Measurements from ENCODE around the gene MAP2. TPM values are rescaled to one million over a fixed set of nuclear protein-coding genes. Genes with fewer than 3 reads are reported as not detected.

Gene MAP2
- polyA plus RNA-seq, 1 donor (not counting 4 experiments of a cell fraction or from before 2014, with no cell fraction given), result 16.2 TPM

- Histone ChIP-seq H3K36me3 (ENCODE audit: control insufficient read depth in 2 of 2, extremely low read depth in 1 of 2, insufficient read depth in 2 of 2, low read length in 2 of 2) (no peaks in the 10 kb centered on the region), H3K27ac (ENCODE audit: control insufficient read depth, insufficient read depth, low read length) (no peak overlapping the region), H3K4me1 (ENCODE audit: control insufficient read depth, extremely low read depth, insufficient read depth, low read length) (peaks cover 42% of the 10 kb centered on the region), H3K27me3 (ENCODE audit: control insufficient read depth, extremely low read depth, insufficient read depth, low read length) (no peaks in the 10 kb centered on the region), H2AFZ (ENCODE audit: control insufficient read depth, low read length) (no peak overlapping the region), H3K9me1 (ENCODE audit: control insufficient read depth, extremely low read depth, insufficient read depth, low read length) (no peaks in the 10 kb centered on the region), H4K20me1 (ENCODE audit: control insufficient read depth, extremely low read depth, insufficient read depth, low read length) (no peaks in the 10 kb centered on the region), H3K9me3 (ENCODE audit: control insufficient read depth, low read depth, low read length) (no peaks in the 10 kb centered on the region), H3K4me2 (ENCODE audit: control insufficient read depth, extremely low read depth, insufficient read depth, low read depth, low read length) (no peak overlapping the region), H3K4me3 (ENCODE audit: control insufficient read depth in 2 of 3, extremely low read depth in 1 of 3, insufficient read depth in 2 of 3, low read depth in 1 of 3, low read length in 3 of 3) (no peak overlapping the region), H3K79me2 (ENCODE audit: control insufficient read depth, insufficient read depth, low read length) (no peaks in the 10 kb centered on the region), H3K9ac (ENCODE audit: control insufficient read depth, extremely low read depth, insufficient read depth, low read length) (no peak overlapping the region)
- TF ChIP-seq CTCF (optimal IDR thresholded peaks at IDR 0.05 in 1 of 3, IDR thresholded peaks at IDR 0.05 in 1 of 3, conservative IDR thresholded peaks at IDR 0.05 in 1 of 3; ENCODE audit: extremely low read depth in 1 of 3, insufficient read depth in 2 of 3, low read length in 3 of 3) (no peak), EZH2 (IDR thresholded peaks at IDR 0.05; ENCODE audit: low read length) (no peak)
- no peak for DNase-seq (ENCODE audit: low read depth, low spot score)
- dilution Hi-C loops (cut with MboI; ENCODE audit: extremely low pct_ligation_motif_present, low sequenced_read_pairs), result no loop called here
- FAIRE-seq, result peak; percentile 78
These were observed 47.2 kb downstream of the MAP2 start for GRCh38 chr2:209471037-209471436.

DNA sequence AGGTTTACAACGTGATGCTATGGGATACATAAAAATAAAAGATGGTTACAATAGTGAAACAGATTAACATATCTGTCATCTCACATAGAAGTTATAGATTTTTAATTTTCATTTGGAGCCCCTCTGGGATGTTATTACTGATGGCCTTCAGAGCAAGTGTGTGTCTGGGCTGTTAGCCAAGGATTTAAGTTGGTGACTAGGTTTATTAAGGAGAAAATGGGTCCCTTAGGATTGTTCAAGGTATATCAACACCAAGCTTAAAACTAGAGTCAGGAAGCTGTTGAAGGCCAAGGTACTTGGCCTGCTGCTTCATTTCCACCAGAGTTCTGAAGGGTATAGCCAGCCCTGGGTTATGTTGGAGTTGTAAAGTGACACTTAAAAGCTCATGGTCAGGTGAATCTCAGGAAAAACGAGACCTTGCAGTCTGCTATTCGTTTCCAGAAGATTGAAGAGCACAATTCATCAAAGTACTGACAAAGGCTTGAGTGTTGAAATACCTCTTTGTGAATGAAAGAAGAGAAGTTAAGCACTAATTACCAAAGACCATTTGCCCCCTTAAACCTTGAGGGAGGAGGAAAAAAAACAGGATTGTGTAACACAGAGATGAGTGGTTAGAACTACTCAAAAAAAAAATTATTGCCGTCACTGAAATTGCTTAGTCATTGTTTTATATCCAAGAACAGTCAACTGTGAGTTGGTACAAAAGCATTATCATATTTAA lies 48.4 kb downstream of the MAP2 start:
- no peaks in the 10 kb centered on the region for H3K79me2 ChIP-seq (ENCODE audit: control insufficient read depth, insufficient read depth, low read length)
- peak overlapping the region; percentile 61 for H3K27ac ChIP-seq (ENCODE audit: control insufficient read depth, insufficient read depth, low read length)
- no peak overlapping the region for H2AFZ ChIP-seq (ENCODE audit: control insufficient read depth, low read length)
- no peak overlapping the region for H3K9ac ChIP-seq (ENCODE audit: control insufficient read depth, extremely low read depth, insufficient read depth, low read length)
- peaks cover 42% of the 10 kb centered on the region for H3K4me1 ChIP-seq (ENCODE audit: control insufficient read depth, extremely low read depth, insufficient read depth, low read length)
- dilution Hi-C loops (cut with MboI; ENCODE audit: extremely low pct_ligation_motif_present, low sequenced_read_pairs), result no loop called here
- no peaks in the 10 kb centered on the region for H3K27me3 ChIP-seq (ENCODE audit: control insufficient read depth, extremely low read depth, insufficient read depth, low read length)
- H3K36me3 ChIP-seq (ENCODE audit: control insufficient read depth in 2 of 2, extremely low read depth in 1 of 2, insufficient read depth in 2 of 2, low read length in 2 of 2), result no peaks in the 10 kb centered on the region
- no peak for TF ChIP-seq EZH2 (IDR thresholded peaks at IDR 0.05; ENCODE audit: low read length)
- no peak for TF ChIP-seq CTCF (optimal IDR thresholded peaks at IDR 0.05 in 1 of 3, IDR thresholded peaks at IDR 0.05 in 1 of 3, conservative IDR thresholded peaks at IDR 0.05 in 1 of 3; ENCODE audit: extremely low read depth in 1 of 3, insufficient read depth in 2 of 3, low read length in 3 of 3)
- no peak for DNase-seq (ENCODE audit: low read depth, low spot score)
- H3K4me2 ChIP-seq (ENCODE audit: control insufficient read depth, extremely low read depth, insufficient read depth, low read depth, low read length), result peak overlapping the region; percentile 2
- no peaks in the 10 kb centered on the region for H3K9me3 ChIP-seq (ENCODE audit: control insufficient read depth, low read depth, low read length)
- no peaks in the 10 kb centered on the region for H4K20me1 ChIP-seq (ENCODE audit: control insufficient read depth, extremely low read depth, insufficient read depth, low read length)
- no peaks in the 10 kb centered on the region for H3K9me1 ChIP-seq (ENCODE audit: control insufficient read depth, extremely low read depth, insufficient read depth, low read length)
- H3K4me3 ChIP-seq (ENCODE audit: control insufficient read depth in 2 of 3, extremely low read depth in 1 of 3, insufficient read depth in 2 of 3, low read depth in 1 of 3, low read length in 3 of 3), result no peak overlapping the region
- no peak for FAIRE-seq
